Measurements from ENCODE around the gene RAB20. TPM values are rescaled to one million over a fixed set of nuclear protein-coding genes. Genes with fewer than 3 reads are reported as not detected.
A peak's percentile ranks its signal among the peaks of the same experiment; 100 is the strongest.

The RAB20 gene
- polyA plus RNA-seq, 1 donor (not counting 4 experiments of a cell fraction or from before 2014, with no cell fraction given) = 4.3 TPM

DNA sequence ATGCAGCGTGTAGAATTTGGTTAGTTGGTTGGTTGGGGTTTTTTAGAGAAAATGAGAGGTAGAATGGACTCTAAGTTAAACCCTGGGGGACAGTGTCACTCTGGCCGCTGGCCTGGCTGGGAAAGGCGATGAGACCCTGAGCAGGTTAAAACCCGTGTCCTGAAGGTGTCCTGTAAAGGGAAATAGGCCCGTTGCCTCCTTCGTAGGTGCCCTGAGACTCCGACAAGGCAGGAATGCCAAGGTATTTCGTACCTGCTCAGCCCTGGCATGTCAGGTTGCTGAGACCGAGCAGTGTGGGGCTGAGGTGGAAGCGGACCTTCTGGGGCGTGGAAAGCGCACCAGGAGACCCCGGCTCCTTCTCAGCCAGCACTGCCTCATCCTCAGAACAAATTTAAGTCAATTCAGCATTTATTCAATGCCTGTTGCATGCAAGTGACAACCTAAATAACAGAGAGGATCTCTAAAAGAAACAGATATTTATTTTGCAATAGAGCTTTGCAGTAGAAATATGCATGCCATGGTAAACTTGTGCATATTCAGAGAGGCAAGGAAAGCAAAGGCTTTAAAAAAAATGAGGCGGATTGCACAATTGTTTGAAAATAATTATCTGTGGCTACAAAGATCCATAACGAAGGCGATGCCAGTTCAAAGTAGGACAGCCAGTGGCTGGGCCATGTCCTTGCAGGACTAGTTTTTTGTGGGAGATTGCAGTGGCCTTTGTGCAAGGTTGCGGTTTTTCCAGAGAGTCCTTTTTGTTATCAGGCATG is 1.4 kb upstream of the RAB20 start:
- dilution Hi-C loops (cut with MboI; ENCODE audit: extremely low pct_ligation_motif_present, low sequenced_read_pairs) = no loop called here
- TF ChIP-seq, protein P1, sequence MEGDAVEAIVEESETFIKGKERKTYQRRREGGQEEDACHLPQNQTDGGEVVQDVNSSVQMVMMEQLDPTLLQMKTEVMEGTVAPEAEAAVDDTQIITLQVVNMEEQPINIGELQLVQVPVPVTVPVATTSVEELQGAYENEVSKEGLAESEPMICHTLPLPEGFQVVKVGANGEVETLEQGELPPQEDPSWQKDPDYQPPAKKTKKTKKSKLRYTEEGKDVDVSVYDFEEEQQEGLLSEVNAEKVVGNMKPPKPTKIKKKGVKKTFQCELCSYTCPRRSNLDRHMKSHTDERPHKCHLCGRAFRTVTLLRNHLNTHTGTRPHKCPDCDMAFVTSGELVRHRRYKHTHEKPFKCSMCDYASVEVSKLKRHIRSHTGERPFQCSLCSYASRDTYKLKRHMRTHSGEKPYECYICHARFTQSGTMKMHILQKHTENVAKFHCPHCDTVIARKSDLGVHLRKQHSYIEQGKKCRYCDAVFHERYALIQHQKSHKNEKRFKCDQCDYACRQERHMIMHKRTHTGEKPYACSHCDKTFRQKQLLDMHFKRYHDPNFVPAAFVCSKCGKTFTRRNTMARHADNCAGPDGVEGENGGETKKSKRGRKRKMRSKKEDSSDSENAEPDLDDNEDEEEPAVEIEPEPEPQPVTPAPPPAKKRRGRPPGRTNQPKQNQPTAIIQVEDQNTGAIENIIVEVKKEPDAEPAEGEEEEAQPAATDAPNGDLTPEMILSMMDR (optimal IDR thresholded peaks at IDR 0.05 in 1 of 3, IDR thresholded peaks at IDR 0.05 in 1 of 3, conservative IDR thresholded peaks at IDR 0.05 in 1 of 3; ENCODE audit: extremely low read depth in 1 of 3, insufficient read depth in 2 of 3, low read length in 3 of 3) = no peak
- no peak for TF ChIP-seq EZH2 (IDR thresholded peaks at IDR 0.05; ENCODE audit: low read length)
- peak overlapping the region in 2 of 3 experiments; percentile 7 to 70 for H3K4me3 ChIP-seq (ENCODE audit: control insufficient read depth in 2 of 3, extremely low read depth in 1 of 3, insufficient read depth in 2 of 3, low read depth in 1 of 3, low read length in 3 of 3)
- H3K9me1 ChIP-seq (ENCODE audit: control insufficient read depth, extremely low read depth, insufficient read depth, low read length) = no peaks in the 10 kb centered on the region
- H3K9me3 ChIP-seq (ENCODE audit: control insufficient read depth, low read depth, low read length) = no peaks in the 10 kb centered on the region
- peaks cover 24% of the 10 kb centered on the region for H3K4me1 ChIP-seq (ENCODE audit: control insufficient read depth, extremely low read depth, insufficient read depth, low read length)
- no peaks in the 10 kb centered on the region for H4K20me1 ChIP-seq (ENCODE audit: control insufficient read depth, extremely low read depth, insufficient read depth, low read length)
- H3K27ac ChIP-seq (ENCODE audit: control insufficient read depth, insufficient read depth, low read length) = no peak overlapping the region
- H3K36me3 ChIP-seq (ENCODE audit: control insufficient read depth in 2 of 2, extremely low read depth in 1 of 2, insufficient read depth in 2 of 2, low read length in 2 of 2) = no peaks in the 10 kb centered on the region
- no peaks in the 10 kb centered on the region for H3K79me2 ChIP-seq (ENCODE audit: control insufficient read depth, insufficient read depth, low read length)
- FAIRE-seq = no peak
- H2AFZ ChIP-seq (ENCODE audit: control insufficient read depth, low read length) = no peak overlapping the region
- peak overlapping the region; percentile 94 for H3K4me2 ChIP-seq (ENCODE audit: control insufficient read depth, extremely low read depth, insufficient read depth, low read depth, low read length)
- H3K27me3 ChIP-seq (ENCODE audit: control insufficient read depth, extremely low read depth, insufficient read depth, low read length) = no peaks in the 10 kb centered on the region
- DNase-seq (ENCODE audit: low read depth, low spot score) = no peak
- no peak overlapping the region for H3K9ac ChIP-seq (ENCODE audit: control insufficient read depth, extremely low read depth, insufficient read depth, low read length)

DNA sequence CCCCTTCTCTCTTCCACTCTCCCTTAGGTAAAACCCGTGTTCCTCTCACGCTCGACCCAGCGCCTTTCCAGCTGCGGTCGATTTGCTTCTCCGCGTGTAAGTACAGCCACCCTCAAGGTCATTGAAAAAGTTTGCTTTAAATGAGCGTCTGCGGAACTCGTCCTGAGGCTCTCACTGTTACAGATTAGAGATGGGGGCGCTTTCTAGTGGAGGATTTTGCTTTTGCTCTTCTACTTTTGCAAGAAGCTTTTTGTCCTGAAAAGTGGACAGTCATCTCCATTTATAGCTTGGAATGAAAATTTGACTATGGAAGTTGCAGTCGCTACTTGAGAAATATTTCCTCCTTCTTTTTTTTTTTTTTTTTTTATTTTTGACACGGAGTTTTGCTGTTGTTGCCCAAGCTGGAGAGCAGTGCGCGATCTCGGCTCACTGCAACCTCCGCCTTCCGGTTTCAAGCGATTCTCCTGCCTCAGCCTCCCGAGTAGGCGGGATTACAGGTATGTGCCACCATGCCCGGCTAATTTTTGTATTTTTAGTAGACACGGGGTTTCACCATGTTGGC is 595 bp upstream of the RAB20 start:
- no peaks in the 10 kb centered on the region for H3K36me3 ChIP-seq (ENCODE audit: control insufficient read depth in 2 of 2, extremely low read depth in 1 of 2, insufficient read depth in 2 of 2, low read length in 2 of 2)
- peak overlapping the region; percentile 70 to 98 (median 79) for H3K4me3 ChIP-seq (ENCODE audit: control insufficient read depth in 2 of 3, extremely low read depth in 1 of 3, insufficient read depth in 2 of 3, low read depth in 1 of 3, low read length in 3 of 3)
- H3K9me3 ChIP-seq (ENCODE audit: control insufficient read depth, low read depth, low read length) = no peaks in the 10 kb centered on the region
- H3K27ac ChIP-seq (ENCODE audit: control insufficient read depth, insufficient read depth, low read length) = peak overlapping the region; percentile 47
- H3K9me1 ChIP-seq (ENCODE audit: control insufficient read depth, extremely low read depth, insufficient read depth, low read length) = no peaks in the 10 kb centered on the region
- H4K20me1 ChIP-seq (ENCODE audit: control insufficient read depth, extremely low read depth, insufficient read depth, low read length) = no peaks in the 10 kb centered on the region
- FAIRE-seq (no peak), DNase-seq (ENCODE audit: low read depth, low spot score) (no peak)
- H3K79me2 ChIP-seq (ENCODE audit: control insufficient read depth, insufficient read depth, low read length) = no peaks in the 10 kb centered on the region
- peak overlapping the region; percentile 77 for H2AFZ ChIP-seq (ENCODE audit: control insufficient read depth, low read length)
- no peak for TF ChIP-seq EZH2 (IDR thresholded peaks at IDR 0.05; ENCODE audit: low read length)
- TF ChIP-seq, protein P1 (optimal IDR thresholded peaks at IDR 0.05 in 1 of 3, IDR thresholded peaks at IDR 0.05 in 1 of 3, conservative IDR thresholded peaks at IDR 0.05 in 1 of 3; ENCODE audit: extremely low read depth in 1 of 3, insufficient read depth in 2 of 3, low read length in 3 of 3) = no peak
- dilution Hi-C loops (cut with MboI; ENCODE audit: extremely low pct_ligation_motif_present, low sequenced_read_pairs) = no loop called here
- peaks cover 24% of the 10 kb centered on the region for H3K4me1 ChIP-seq (ENCODE audit: control insufficient read depth, extremely low read depth, insufficient read depth, low read length)
- peak overlapping the region; percentile 67 for H3K9ac ChIP-seq (ENCODE audit: control insufficient read depth, extremely low read depth, insufficient read depth, low read length)
- peak overlapping the region; percentile 94 for H3K4me2 ChIP-seq (ENCODE audit: control insufficient read depth, extremely low read depth, insufficient read depth, low read depth, low read length)
- H3K27me3 ChIP-seq (ENCODE audit: control insufficient read depth, extremely low read depth, insufficient read depth, low read length) = no peaks in the 10 kb centered on the region

Measured in keratinocyte (primary cell).